Stimulated activated CD4-positive, alpha-beta T cell treated with anti-CD3 and anti-CD28 coated beads, Interleukin-15, amount 100 ng/mL, for 48 hours (primary cell): ENCODE measurements around the gene ARHGEF7.
"Not testable (repeated sequence)": the region's sequence is repeated elsewhere in the genome, so short reads cannot be mapped to it uniquely, and the experiment has no call there.

ENCODE experiments used
- DNase-seq, 2 donors: peaks; one replicate each; pipeline ENCODE4 v3.0.0-alpha.2; 2020; ENCODE audit warnings: low read depth in 2 of 2

Gene ARHGEF7, protein sequence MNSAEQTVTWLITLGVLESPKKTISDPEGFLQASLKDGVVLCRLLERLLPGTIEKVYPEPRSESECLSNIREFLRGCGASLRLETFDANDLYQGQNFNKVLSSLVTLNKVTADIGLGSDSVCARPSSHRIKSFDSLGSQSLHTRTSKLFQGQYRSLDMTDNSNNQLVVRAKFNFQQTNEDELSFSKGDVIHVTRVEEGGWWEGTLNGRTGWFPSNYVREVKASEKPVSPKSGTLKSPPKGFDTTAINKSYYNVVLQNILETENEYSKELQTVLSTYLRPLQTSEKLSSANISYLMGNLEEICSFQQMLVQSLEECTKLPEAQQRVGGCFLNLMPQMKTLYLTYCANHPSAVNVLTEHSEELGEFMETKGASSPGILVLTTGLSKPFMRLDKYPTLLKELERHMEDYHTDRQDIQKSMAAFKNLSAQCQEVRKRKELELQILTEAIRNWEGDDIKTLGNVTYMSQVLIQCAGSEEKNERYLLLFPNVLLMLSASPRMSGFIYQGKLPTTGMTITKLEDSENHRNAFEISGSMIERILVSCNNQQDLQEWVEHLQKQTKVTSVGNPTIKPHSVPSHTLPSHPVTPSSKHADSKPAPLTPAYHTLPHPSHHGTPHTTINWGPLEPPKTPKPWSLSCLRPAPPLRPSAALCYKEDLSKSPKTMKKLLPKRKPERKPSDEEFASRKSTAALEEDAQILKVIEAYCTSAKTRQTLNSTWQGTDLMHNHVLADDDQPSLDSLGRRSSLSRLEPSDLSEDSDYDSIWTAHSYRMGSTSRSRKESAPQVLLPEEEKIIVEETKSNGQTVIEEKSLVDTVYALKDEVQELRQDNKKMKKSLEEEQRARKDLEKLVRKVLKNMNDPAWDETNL

GRCh38 chr13:111115061-111115964 is at the start of gene ARHGEF7:
Gene ARHGEF7 (plus strand): TSS chr13:111115310. CDS start chr13:111115527, 217 bp downstream.
- no peak for DNase-seq

- no peak for DNase-seq
These were observed 49.4 kb upstream of the ARHGEF7 start for GRCh38 chr13:111065698-111066097.

DNA sequence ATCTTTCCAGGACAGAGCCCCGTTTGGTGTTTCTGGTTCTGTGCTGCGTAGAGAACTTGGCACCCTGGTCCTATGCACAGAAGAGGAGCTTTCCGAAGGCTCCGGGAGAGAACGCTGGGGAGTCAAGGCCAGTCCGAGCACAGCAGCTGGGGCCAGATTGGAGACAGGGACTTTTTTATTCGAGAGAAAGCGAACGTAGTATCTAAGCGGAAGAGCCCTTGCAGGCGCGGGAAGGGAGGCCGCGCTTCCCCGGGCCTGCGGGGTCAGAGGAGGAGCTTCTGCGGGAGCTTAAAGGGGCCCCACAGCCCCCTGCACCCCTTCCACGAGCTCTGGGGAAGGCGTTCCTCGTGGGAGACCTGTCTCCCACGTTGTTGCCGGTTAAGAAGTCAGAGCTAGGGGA is 48.6 kb upstream of the ARHGEF7 start:
- no peak for DNase-seq

GRCh38 chr13:111068009-111068350 is 47.1 kb upstream of the ARHGEF7 start:
- DNase-seq = no peak

DNA sequence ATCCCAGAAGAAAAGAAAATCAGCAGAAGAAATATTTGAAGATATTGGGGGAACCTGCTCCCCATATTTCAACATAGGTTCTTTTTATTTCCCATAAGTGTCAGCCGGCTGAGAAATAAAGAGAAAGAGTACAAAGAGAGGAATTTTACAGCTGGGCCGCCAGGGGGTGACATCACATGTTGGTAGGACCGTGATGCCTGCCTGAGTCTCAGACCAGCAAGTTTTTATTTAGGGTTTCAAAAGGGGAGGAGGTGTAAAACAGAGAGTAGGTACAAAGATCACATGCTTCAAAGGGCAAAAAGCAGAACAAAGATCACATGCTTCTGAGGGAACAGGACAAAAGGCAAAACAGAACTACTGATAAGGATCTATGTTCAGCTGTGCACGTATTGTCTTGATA is 44.0 kb upstream of the ARHGEF7 start:
- DNase-seq = not testable (repeated sequence)

- DNase-seq = not testable (repeated sequence)
These were observed 43.6 kb upstream of the ARHGEF7 start for GRCh38 chr13:111071526-111071925.

DNA sequence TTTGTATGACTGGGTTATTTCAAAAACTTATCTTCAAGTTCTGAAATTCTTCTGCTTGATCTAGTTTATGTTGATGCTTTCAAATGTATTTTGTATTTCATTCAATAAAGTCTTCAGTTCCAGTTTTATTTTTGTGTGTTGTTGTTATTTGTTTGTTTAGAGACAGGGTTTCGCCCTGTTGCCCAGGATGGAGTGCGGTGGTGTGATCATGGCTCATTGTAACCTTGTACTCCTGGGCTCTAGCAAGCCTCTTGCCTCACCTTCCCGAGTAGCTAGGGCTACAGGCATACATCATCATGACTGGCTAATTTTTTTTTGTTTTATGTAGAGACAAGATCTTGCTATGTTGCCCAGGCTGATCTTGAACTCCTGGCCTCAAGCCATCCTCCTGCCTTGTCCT is 40.3 kb upstream of the ARHGEF7 start:
- no peak for DNase-seq

DNA sequence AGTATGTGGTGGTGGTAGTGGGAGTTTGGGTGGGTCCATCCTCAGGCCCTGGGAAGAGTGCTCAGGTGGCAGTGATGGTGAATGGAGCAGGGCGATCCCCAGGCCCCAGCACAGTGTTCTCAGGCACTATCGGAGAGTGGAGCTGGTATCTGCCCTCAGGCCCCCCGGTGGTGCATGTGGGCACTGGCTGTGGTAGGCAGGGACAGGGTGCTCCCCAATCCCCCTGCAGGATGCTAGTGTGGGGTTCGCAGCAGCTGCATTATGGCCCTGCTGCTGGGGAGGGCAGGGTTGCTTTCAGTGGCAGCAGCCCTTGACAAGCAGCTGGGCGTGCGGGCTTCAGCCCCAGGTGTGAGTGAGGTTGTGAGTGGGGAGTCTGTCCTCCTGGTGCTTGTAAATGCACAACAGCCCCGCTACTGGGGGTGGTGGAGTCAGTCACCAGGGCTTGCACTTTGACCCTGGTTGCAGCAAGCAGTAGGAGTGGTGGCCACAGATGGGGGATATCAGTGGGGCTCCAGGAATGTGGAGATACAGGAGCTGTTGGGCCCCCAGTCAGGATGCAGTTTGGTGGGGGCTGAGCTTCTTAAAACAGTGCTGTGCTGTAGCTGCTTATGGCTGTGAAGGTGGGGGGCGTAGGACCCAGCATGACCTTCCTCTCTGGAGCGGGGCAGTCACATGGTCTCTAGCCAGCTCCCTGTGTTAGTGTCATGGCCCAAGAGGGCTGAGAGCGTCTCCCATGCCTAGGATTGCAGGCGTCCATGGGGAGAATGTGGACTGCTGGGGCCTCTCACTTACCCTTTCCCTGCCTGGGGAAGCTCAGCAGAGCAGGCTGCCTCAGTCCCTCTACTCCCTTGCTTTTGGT is 38.7 kb upstream of the ARHGEF7 start:
- no peak for DNase-seq

- no peak for DNase-seq
These were observed 35.7 kb upstream of the ARHGEF7 start for GRCh38 chr13:111079375-111079774.

DNA sequence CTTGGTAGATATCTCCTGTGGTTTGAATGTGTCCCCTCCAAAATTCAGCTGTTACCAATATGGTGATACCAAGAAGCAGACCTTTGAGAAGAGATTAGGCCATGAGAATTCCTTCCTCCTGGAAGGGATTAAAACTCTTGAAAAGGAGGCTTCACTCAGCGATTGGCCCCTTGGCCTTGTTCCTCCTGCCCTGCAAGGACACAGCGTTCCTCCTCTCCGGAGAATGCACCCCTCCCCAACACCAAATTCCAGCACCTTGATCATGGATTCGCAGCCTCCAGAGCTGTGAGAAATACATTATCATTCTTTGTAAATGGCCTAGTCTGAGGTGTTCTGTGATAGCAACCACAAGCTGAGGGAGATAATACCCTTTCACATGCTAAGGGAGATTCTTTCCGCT is 34.5 kb upstream of the ARHGEF7 start:
- no peak for DNase-seq

- DNase-seq = no peak
These were observed 32.9 kb upstream of the ARHGEF7 start for GRCh38 chr13:111082240-111082639.

DNA sequence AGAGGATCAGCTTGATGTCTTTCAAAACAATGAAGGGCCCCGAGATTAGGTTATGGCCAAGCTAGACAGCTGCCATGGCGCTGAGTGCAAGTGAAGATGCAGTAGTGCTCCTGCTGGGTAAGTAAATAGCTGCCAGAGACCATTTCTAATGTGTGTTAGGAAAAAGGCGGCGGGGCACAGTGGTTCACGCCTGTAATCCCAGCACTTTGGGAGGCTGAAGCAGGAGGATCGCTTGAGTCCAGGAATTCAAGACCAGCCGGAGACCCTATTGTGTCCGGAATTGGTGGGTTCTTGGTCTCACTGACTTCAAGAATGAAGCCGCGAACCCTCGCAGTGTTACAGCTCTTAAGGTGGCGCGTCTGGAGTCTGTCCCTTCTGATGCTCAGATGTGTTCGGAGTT is 32.3 kb upstream of the ARHGEF7 start:
- DNase-seq = not testable (repeated sequence)

- not testable (repeated sequence) for DNase-seq
These were observed 31.4 kb upstream of the ARHGEF7 start for GRCh38 chr13:111083693-111084092.

DNA sequence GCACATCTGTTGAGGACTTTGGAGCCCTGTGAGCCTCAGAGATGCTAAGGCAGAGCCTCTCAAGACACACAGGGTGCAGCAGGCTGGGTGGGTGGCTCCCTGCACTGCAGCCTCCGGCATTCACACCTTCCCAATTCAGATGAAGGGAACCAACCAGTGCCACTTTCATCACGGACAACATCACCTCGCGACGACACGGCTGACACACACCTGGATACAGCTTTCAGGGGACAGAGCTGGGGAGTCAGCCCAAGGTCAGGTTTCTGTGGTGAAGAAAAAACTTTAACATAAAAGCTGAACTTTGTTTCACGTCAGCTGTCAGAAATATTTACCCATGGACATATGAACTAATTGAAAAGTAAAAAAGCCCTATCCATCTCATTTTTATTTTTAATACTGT is 24.9 kb upstream of the ARHGEF7 start:
- no peak for DNase-seq

- DNase-seq = no peak
These were observed 22.4 kb upstream of the ARHGEF7 start for GRCh38 chr13:111092685-111093084.

- DNase-seq = no peak
These were observed 22.0 kb upstream of the ARHGEF7 start for GRCh38 chr13:111093136-111093535.

GRCh38 chr13:111093634-111094033 is 21.5 kb upstream of the ARHGEF7 start:
- no peak for DNase-seq

DNA sequence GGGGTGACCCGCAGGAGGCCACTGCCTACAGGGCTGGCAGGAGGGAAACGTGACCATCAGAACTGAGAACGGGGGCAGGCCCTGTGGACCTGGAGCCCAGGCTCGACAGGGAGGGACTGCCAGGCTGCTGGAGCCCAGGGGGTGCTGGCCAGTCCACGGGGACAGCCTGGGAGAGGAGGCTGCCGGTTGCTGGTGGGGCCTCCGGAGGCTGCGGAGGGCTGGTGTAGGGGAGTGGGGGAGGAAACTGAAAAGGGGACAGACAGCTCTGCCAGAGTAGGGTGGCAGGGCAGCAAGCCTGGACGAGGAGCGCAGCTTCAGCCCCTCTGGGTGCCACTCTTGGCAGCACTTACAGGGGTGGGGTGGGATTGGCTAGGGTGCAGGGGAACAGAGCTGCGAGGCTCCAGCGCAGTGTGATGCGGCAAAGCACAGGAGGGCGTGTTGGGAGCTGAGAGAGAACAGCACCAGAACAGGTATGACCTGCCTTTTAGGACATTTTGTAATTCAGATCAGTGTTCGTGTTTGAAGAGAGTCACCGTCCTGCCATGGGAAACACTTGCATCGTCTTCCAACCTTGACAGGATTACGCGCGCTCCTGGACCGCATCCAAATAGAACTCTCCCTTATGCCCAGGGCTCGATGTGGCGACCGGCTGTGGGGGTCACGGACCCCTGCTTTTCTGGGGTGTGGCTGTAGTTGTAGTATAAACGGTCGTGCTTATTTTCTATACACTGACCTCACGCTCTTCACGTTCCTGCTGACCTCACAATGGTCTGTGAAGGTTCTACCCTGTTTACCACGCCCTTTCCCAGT is 19.9 kb upstream of the ARHGEF7 start:
- DNase-seq = no peak

GRCh38 chr13:111095911-111096501 is 19.1 kb upstream of the ARHGEF7 start:
- DNase-seq = no peak

DNA sequence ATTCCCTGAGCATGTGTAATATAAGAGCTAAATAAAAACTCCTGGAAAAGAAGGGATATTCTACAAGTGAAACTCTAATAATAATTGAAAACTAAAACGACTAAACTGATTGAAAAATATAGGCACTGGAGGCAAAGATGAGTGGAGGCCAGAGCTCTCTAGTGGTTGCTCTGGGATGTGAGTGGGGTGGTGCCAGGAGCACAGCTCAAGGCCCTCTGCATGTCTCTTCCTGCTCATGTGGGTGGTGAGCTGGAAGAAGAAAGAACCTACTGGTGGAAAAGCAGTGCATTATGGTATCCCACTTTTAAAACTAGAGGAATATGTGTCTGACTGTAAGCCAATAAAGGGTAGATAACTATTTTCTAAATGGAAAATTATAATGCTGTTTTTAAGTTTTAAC is 15.8 kb upstream of the ARHGEF7 start:
- no peak for DNase-seq
